Skeletal muscle tissue (tissue), 4 donors: ENCODE data around the gene OCA2. TPM values are rescaled to one million over a fixed set of nuclear protein-coding genes. Genes with fewer than 3 reads are reported as not detected.

Source experiments
- H3K27ac ChIP-seq: one replicate; pipeline ENCODE4 v1.7.0; 2013; ENCODE audit warnings: mild to moderate bottlenecking, low read depth, low read length, inconsistent platforms
- H3K27me3 ChIP-seq, 3 donors: one replicate each; pipeline ENCODE4 v1.7.0; 2013; ENCODE audit warnings: low read length in 3 of 3; ENCODE audit not compliant: control insufficient read depth in 3 of 3, insufficient read depth in 3 of 3
- H3K36me3 ChIP-seq, 3 donors: one replicate each; pipeline ENCODE4 v1.7.0; 2013; ENCODE audit warnings: low read length in 3 of 3; ENCODE audit not compliant: control insufficient read depth in 3 of 3, insufficient read depth in 3 of 3
- H3K4me1 ChIP-seq, 3 donors: one replicate each; pipeline ENCODE4 v1.7.0; 2013; ENCODE audit warnings: low read length in 3 of 3, mild to moderate bottlenecking in 3 of 3; ENCODE audit not compliant: control insufficient read depth in 3 of 3, insufficient read depth in 3 of 3
- H3K4me3 ChIP-seq, 3 donors: one replicate each; pipeline ENCODE4 v1.7.0; 2013; ENCODE audit warnings: low read length in 3 of 3
- H3K9ac ChIP-seq, 3 donors: one replicate each; pipeline ENCODE4 v1.7.0; 2013; ENCODE audit warnings: low read length in 3 of 3, mild to moderate bottlenecking in 3 of 3, moderate library complexity in 2 of 3, low read depth in 1 of 3
- H3K9me3 ChIP-seq, 3 donors: one replicate each; pipeline ENCODE4 v1.7.0; 2013; ENCODE audit warnings: low read length in 3 of 3; ENCODE audit not compliant: control insufficient read depth in 3 of 3
- total RNA-seq: library from RNA; depleted of rRNA; stranded (reverse); fragments of >200 nt; gene quantifications from one replicate; pipeline ENCODE4 v1.2.3, GENCODE V29; 2014
- donor health status: Osteomylitis.

The OCA2 gene
- total RNA-seq, 1 donor from 2014 or later = 5.7 TPM

DNA sequence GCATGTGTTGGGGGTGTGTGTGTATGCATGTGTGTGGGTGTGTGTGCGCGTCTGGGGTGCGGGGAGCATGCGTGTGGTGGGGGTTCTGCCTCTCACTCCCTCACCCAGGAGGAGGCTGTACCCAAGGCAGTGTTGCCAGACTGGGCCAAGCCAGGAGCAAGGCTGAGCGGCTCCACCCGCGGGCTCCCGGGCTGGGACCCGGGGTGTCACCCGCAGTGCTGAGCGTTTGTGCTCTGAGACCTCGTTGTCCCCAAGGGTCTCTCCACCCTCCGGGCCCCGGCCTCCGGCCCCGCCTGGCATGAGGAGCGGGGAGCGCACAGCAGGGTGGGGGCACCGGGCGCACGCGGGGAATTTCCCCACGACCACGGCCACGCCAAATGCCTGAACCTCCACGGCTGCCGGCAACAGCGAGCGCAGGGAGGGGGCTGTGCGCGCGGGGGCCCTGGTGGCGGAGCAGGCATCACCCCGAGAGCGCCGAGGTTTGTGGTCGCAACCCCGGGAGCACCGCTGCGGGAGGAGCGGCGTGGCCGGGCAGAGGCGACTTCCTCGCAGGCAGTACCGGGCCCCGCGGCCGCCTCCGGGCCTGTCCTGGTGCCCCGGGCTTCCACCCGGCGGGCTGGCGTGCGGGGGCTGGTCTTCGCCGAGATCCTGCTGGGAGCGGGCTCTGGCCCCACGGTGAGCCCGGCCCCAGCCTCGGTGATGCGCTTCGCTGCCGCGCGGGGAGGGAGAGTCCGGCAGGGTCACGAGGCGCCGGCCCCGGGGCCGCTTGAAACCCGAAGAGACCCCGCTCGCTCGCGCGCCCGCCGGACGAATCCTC lies 7.4 kb upstream of the OCA2 start:
- peak overlapping the region; percentile 43 to 70 (median 64) for H3K9ac ChIP-seq
- H3K4me1 ChIP-seq = peaks cover 6 to 23% (median 11%) of the 10 kb centered on the region in 3 donors
- no peaks in the 10 kb centered on the region for H3K9me3 ChIP-seq
- no peak overlapping the region for H3K27ac ChIP-seq
- H3K36me3 ChIP-seq = peaks cover 2 to 4% (median 3%) of the 10 kb centered on the region in 3 donors
- peak overlapping the region; percentile 65 to 72 (median 69) for H3K4me3 ChIP-seq
- H3K27me3 ChIP-seq = peaks cover 7 to 33% (median 30%) of the 10 kb centered on the region in 3 donors

DNA sequence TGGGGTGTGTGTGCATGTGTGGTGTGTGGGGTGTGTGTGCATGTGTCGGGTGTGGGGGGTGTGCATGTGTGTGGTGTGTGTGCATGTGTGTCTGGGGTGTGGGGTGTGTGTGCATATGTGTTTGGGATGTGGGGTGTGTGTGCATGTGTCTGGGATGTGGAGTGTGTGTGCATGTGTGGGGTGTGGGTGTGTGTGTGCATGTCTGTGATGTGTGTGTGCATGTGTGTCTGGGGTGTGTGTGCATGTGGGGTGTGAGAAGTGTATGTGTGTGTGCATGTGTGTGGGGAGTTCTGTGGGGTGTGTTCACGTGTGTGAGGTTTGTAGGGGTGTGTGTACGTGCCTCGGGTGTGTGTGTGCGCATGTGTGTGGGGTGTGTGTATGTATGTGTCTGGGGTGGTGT lies 6.7 kb upstream of the OCA2 start:
- H3K9me3 ChIP-seq = no peaks in the 10 kb centered on the region
- H3K4me1 ChIP-seq = peaks cover 6 to 23% (median 11%) of the 10 kb centered on the region in 3 donors
- peaks cover 13 to 40% (median 37%) of the 10 kb centered on the region in 3 donors for H3K27me3 ChIP-seq
- H3K36me3 ChIP-seq = peaks cover 0 to 2% (median 0%) of the 10 kb centered on the region in 3 donors
- H3K4me3 ChIP-seq = no peak overlapping the region
- H3K9ac ChIP-seq = peak overlapping the region in 1 of 3 donors; percentile 70
- H3K27ac ChIP-seq = no peak overlapping the region

DNA sequence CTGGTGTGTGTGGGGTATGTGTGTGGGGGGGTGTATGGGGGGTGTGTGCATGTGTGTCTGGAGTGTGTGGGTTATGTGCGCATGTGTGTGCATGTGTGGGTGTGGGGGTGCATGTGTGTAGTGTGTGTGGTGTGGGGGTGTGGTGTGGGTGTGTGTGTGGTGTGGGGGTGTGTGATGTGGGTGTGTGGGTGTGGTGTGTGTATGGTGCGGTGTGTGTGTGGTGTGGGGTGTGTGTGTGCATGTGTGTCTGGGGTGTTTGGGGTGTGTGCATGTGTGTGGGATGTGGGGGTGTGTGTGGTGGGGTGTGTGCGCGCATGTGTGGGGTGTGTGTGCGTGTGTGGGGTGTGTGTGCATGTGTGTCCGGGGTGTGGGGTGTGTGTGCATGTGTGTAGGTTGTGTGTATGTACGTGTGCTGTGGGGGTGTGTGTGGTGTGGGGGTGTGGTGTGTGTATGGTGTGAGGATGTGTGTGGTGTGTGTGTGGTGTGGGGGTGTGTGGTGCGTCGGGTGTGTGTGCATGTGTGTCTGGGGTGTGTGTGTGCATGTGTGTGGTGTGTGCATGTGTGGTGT lies 6.2 kb upstream of the OCA2 start:
- peaks cover 18 to 45% (median 41%) of the 10 kb centered on the region in 3 donors for H3K27me3 ChIP-seq
- H3K9me3 ChIP-seq = no peaks in the 10 kb centered on the region
- no peak overlapping the region for H3K27ac ChIP-seq
- H3K4me1 ChIP-seq = peaks cover 6 to 23% (median 11%) of the 10 kb centered on the region in 3 donors
- H3K9ac ChIP-seq = no peak overlapping the region
- H3K4me3 ChIP-seq = no peak overlapping the region
- H3K36me3 ChIP-seq = no peaks in the 10 kb centered on the region

DNA sequence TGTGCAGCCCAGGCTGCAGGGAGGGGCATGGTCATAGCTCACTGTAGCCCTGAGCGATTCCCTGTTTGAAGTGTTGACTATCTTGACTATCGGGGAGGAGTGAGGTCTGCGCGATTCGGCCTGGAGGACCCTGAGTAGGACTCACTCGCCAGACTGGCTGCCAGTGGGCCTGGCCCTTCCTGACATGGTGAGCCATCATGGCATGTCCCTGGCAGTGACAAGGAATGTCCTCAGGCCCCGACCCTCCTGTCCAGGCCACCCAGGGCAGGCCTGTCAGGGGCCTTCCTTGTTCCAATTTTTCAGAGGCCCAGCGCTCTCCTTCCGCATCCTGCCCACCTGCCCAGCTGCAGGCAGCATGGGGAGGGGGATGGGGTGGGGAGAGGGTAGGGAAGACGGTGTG lies 5.2 kb upstream of the OCA2 start:
- H3K36me3 ChIP-seq = no peaks in the 10 kb centered on the region
- H3K27me3 ChIP-seq = peaks cover 23 to 54% (median 50%) of the 10 kb centered on the region in 3 donors
- H3K27ac ChIP-seq = no peak overlapping the region
- H3K9me3 ChIP-seq = no peaks in the 10 kb centered on the region
- H3K4me1 ChIP-seq = peaks cover 6 to 28% (median 16%) of the 10 kb centered on the region in 3 donors
- no peak overlapping the region for H3K9ac ChIP-seq
- no peak overlapping the region for H3K4me3 ChIP-seq

DNA sequence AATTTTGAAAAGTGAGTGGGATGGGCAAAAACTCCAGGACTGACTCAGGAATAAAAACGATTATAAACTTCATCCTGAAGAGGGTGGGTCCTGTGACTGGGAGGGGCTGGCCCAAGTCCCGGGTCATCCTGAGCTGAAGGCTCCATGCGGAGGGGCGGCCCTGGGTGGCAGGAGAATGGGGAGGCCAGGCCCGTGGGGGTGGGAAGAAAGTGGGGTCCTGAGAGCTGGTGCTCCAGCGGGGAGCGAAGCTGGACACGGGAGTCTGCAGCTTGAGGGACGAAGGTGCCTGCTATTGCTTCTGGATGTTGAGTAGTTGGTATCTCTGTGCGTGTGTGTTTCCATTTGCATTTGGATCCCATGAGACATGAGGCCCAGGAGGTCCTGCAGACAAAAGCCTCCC lies 4.7 kb upstream of the OCA2 start:
- Histone ChIP-seq H3K27me3 (peaks cover 26 to 57% (median 52%) of the 10 kb centered on the region in 3 donors), H3K27ac (no peak overlapping the region), H3K4me1 (peaks cover 6 to 31% (median 18%) of the 10 kb centered on the region in 3 donors), H3K9ac (no peak overlapping the region), H3K4me3 (no peak overlapping the region), H3K36me3 (no peaks in the 10 kb centered on the region), H3K9me3 (no peaks in the 10 kb centered on the region)

DNA sequence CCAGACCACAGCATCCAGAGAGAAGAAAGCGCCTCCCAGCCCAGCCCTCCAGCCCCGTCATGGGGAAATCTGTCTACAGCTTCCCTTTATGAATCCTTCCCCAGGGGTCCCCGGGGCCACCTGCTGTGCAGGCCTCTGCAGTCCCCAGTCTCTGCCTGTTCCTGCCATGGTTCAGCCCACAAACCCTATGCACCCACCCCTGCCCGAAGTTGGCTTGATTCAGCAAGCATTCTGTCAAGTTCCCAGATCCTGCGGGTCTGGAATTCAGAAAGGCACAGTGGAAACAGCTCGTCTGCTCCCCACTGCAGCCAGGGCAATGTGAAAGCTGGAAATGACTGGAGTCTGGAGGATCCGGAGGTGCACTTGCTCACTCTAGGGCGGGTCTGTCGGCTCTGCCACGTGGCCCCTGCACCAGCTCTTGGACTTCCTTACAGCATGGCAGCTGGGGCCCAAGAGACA lies 2.9 kb upstream of the OCA2 start:
- no peak overlapping the region for H3K27ac ChIP-seq
- H3K4me3 ChIP-seq = no peak overlapping the region
- no peaks in the 10 kb centered on the region for H3K9me3 ChIP-seq
- peaks cover 34 to 69% (median 68%) of the 10 kb centered on the region in 3 donors for H3K27me3 ChIP-seq
- H3K36me3 ChIP-seq = no peaks in the 10 kb centered on the region
- H3K4me1 ChIP-seq = peaks cover 6 to 29% (median 19%) of the 10 kb centered on the region in 3 donors
- no peak overlapping the region for H3K9ac ChIP-seq

DNA sequence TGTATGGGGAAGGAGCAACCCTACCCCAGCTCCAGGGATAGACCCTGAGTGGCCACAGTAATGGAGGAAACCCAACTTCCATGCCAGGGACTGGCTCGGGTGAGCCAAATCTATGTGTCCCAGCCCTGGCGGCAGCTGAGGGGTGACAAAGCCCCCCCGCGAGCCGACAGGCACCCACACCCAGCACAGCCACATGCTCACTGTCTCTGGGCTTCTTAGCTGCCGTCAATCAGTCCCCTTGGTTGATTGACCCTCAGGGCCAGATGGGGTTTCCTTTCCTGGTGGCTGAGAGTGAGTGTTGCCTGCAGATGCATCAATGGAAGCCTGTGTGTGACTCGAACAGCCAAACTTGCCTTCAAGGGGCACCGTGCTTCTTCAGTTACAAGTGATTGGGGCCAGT lies 2.1 kb upstream of the OCA2 start:
- Histone ChIP-seq H3K9ac (no peak overlapping the region), H3K4me1 (peaks cover 8 to 28% (median 20%) of the 10 kb centered on the region in 3 donors), H3K27ac (no peak overlapping the region), H3K4me3 (no peak overlapping the region), H3K27me3 (peaks cover 38 to 66% (median 65%) of the 10 kb centered on the region in 3 donors), H3K36me3 (no peaks in the 10 kb centered on the region), H3K9me3 (no peaks in the 10 kb centered on the region)

DNA sequence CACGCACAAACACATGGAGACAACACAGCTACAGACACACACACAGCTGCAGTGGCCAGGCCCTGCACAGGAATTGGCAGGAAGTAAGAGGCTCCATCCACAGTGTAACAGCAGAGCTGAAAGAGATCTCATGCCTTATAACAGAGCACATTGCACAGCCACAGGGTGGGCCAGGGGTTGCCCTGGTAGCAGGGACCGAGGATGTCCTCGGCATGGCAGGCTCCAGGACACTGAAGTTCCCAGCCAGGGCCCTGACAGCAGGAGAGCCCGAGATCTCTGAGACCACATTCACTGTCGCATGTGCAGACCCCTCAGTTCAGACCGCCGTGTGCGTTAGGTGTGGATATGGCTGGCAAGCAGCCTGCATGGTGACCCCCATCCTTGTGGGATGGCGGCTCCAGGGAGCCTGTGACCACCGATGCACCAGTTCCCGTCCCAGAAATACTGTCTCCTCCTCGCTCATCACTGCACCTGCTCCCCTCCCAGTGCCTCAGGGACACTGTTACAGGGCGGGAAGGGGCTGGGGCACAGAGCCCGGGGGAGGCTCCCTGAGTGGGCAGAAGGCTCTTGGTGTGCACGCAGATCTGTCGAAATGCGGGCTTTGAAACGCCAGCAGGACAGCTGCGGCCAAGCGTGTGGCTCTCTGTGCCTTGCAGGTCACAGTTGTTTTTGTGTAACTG lies 1.5 kb upstream of the OCA2 start:
- H3K4me3 ChIP-seq = no peak overlapping the region
- H3K4me1 ChIP-seq = peaks cover 12 to 28% (median 24%) of the 10 kb centered on the region in 3 donors
- no peaks in the 10 kb centered on the region for H3K9me3 ChIP-seq
- H3K36me3 ChIP-seq = no peaks in the 10 kb centered on the region
- H3K27me3 ChIP-seq = peaks cover 41 to 66% (median 64%) of the 10 kb centered on the region in 3 donors
- H3K9ac ChIP-seq = no peak overlapping the region
- H3K27ac ChIP-seq = no peak overlapping the region

DNA sequence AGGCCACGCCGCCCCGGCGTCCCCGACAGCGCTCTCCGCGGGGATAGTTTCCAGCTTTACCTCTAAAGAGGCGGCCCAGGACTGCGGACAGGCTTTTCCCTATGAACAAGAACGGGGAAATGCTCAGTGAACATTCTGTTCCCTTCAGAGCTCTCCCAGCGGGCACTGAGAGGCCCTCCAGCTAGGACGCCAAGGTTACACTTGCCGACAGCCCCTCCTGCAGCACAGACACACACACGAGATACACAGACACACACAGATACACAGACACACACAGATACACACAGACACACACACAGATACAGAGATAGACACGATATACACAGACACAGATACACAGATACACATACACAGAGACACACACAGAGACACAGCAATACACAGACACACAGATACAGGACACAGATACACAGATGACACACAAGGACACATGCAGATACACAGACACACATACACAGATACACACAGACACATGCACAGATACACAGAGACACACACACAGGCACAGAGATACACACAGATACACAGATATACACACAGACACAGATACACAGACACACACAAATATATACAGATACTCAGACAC lies 533 bp upstream of the OCA2 start:
- Histone ChIP-seq H3K4me3 (peak overlapping the region in 2 of 3 donors; percentile 38 to 50), H3K27ac (no peak overlapping the region), H3K27me3 (peaks cover 45 to 62% (median 55%) of the 10 kb centered on the region in 3 donors), H3K9ac (no peak overlapping the region), H3K36me3 (no peaks in the 10 kb centered on the region), H3K4me1 (peaks cover 18 to 32% (median 31%) of the 10 kb centered on the region in 3 donors), H3K9me3 (no peaks in the 10 kb centered on the region)
